HepG2 (cell line): Measurements from ENCODE around the gene LOC128125822.

Experiments
- GTF3A ChIP-seq: sonication (generic); formaldehyde crosslinking; conservative IDR thresholded peaks from 2 replicates; pipeline ENCODE4 v1.4.0; 2020; ENCODE audit warnings: mild to moderate bottlenecking, missing genetic modification reagents
- KDM6A ChIP-seq: IDR thresholded peaks from 2 replicates; pipeline ENCODE4 v1.6.1; 2016; ENCODE audit warnings: low read depth
- KMT2B ChIP-seq: IDR thresholded peaks from 2 replicates; pipeline ENCODE4 v1.6.1; 2016; ENCODE audit warnings: missing genetic modification reagents, missing compliant biosample characterization
- MAX ChIP-seq: IDR thresholded peaks from 2 replicates; pipeline ENCODE4 v1.6.1; 2012; ENCODE audit warnings: inconsistent platforms
- MYPOP ChIP-seq: sonication (generic); formaldehyde crosslinking; IDR thresholded peaks from 2 replicates; pipeline ENCODE4 v1.8.1; 2023; ENCODE audit warnings: mild to moderate bottlenecking, moderate library complexity, missing genetic modification reagents
- RXRA ChIP-seq: sonication (generic); formaldehyde crosslinking; IDR thresholded peaks from 2 replicates; pipeline ENCODE4 v1.5.1; 2020; ENCODE audit warnings: missing genetic modification reagents
- SALL1 ChIP-seq: sonication (generic); formaldehyde crosslinking; IDR thresholded peaks from 2 replicates; pipeline ENCODE4 v1.8.0; 2022; ENCODE audit warnings: mild to moderate bottlenecking, missing genetic modification reagents
- SAP130 ChIP-seq: IDR thresholded peaks from 2 replicates; pipeline ENCODE4 v1.6.1; 2016; ENCODE audit warnings: low read depth
- ZNF292 ChIP-seq: sonication (generic); formaldehyde crosslinking; IDR thresholded peaks from 2 replicates; pipeline ENCODE4 v1.8.1; 2022; ENCODE audit warnings: mild to moderate bottlenecking, low read depth, missing genetic modification reagents, borderline replicate concordance
- ZNF337 ChIP-seq: sonication (generic); formaldehyde crosslinking; IDR thresholded peaks from 2 replicates; pipeline ENCODE4 v1.5.1; 2020; ENCODE audit warnings: missing genetic modification reagents, low read depth, mild to moderate bottlenecking, borderline replicate concordance
- ZNF362 ChIP-seq: sonication (generic); formaldehyde crosslinking; IDR thresholded peaks from 2 replicates; pipeline ENCODE4 v1.4.0; 2020; ENCODE audit warnings: missing genetic modification reagents, mild to moderate bottlenecking, borderline replicate concordance
- ZNF547 ChIP-seq: sonication (generic); formaldehyde crosslinking; IDR thresholded peaks from 2 replicates; pipeline ENCODE4 v1.5.1; 2020; ENCODE audit warnings: mild to moderate bottlenecking, missing genetic modification reagents
- ZNF770 ChIP-seq: sonication (generic); formaldehyde crosslinking; IDR thresholded peaks from 2 replicates; pipeline ENCODE4 v1.5.0; 2020; ENCODE audit warnings: mild to moderate bottlenecking, missing genetic modification reagents
- ZSCAN25 ChIP-seq: sonication (generic); formaldehyde crosslinking; IDR thresholded peaks from 2 replicates; pipeline ENCODE4 v1.8.0; 2022; ENCODE audit warnings: mild to moderate bottlenecking, missing genetic modification reagents
- ZSCAN29 ChIP-seq: sonication (generic); formaldehyde crosslinking; conservative IDR thresholded peaks from 2 replicates; pipeline ENCODE4 v1.4.0; 2020; ENCODE audit warnings: mild to moderate bottlenecking, missing genetic modification reagents
- TF ChIP-seq, protein P1 (sequence below): sonication (generic); formaldehyde crosslinking; IDR thresholded peaks from 2 replicates; pipeline ENCODE4 v1.5.1; 2020; ENCODE audit warnings: mild to moderate bottlenecking, missing genetic modification reagents, borderline replicate concordance
- TF ChIP-seq, protein P2 (sequence below), 2 experiments: sonication (generic) in 1 of 2; formaldehyde crosslinking in 1 of 2; IDR thresholded peaks; 2 replicates each; pipeline versions ENCODE4 v1.4.0 to v1.6.1; 2018 to 2020; ENCODE audit warnings: missing genetic modification reagents in 2 of 2, borderline replicate concordance in 1 of 2, low read depth in 1 of 2, mild to moderate bottlenecking in 1 of 2, missing biosample characterization in 1 of 2

Gene LOC128125822

GRCh38 chr6:63522911-63523287 lies 49.4 kb upstream of the LOC128125822 start (continued):
- TF ChIP-seq ZNF362 (CRISPR knock-in tag) (peak; percentile 2; the same call in 1 of the 2 replicates), ZSCAN25 (CRISPR knock-in tag) (0 out of 2 replicates have a peak, but pooled peaks have one; percentile 43), ZNF547 (CRISPR knock-in tag) (0 out of 2 replicates have a peak, but pooled peaks have one; percentile 28), GTF3A (CRISPR knock-in tag) (peak; percentile 78; the same call in 1 of the 2 replicates), ZNF337 (CRISPR knock-in tag) (peak; percentile 67; the same call in 1 of the 2 replicates), RXRA (CRISPR knock-in tag) (0 out of 2 replicates have a peak, but pooled peaks have one; percentile 41), KDM6A (CRISPR knock-in tag) (peak; percentile 4; the same call in 1 of the 2 replicates), MYPOP (CRISPR knock-in tag) (0 out of 2 replicates have a peak, but pooled peaks have one; percentile 16), ZNF292 (CRISPR knock-in tag) (0 out of 2 replicates have a peak, but pooled peaks have one; percentile 50), ZNF770 (CRISPR knock-in tag) (peak; percentile 87), SALL1 (0 out of 2 replicates have a peak, but pooled peaks have one; percentile 40), ZSCAN29 (CRISPR knock-in tag) (peak; percentile 67; the same call in 1 of the 2 replicates), KMT2B (peak; percentile 18; the same call in 1 of the 2 replicates), SAP130 (0 out of 2 replicates have a peak, but pooled peaks have one; percentile 7), MAX (peak; percentile 1; the same call in 1 of the 2 replicates)
- TF ChIP-seq, protein P1, sequence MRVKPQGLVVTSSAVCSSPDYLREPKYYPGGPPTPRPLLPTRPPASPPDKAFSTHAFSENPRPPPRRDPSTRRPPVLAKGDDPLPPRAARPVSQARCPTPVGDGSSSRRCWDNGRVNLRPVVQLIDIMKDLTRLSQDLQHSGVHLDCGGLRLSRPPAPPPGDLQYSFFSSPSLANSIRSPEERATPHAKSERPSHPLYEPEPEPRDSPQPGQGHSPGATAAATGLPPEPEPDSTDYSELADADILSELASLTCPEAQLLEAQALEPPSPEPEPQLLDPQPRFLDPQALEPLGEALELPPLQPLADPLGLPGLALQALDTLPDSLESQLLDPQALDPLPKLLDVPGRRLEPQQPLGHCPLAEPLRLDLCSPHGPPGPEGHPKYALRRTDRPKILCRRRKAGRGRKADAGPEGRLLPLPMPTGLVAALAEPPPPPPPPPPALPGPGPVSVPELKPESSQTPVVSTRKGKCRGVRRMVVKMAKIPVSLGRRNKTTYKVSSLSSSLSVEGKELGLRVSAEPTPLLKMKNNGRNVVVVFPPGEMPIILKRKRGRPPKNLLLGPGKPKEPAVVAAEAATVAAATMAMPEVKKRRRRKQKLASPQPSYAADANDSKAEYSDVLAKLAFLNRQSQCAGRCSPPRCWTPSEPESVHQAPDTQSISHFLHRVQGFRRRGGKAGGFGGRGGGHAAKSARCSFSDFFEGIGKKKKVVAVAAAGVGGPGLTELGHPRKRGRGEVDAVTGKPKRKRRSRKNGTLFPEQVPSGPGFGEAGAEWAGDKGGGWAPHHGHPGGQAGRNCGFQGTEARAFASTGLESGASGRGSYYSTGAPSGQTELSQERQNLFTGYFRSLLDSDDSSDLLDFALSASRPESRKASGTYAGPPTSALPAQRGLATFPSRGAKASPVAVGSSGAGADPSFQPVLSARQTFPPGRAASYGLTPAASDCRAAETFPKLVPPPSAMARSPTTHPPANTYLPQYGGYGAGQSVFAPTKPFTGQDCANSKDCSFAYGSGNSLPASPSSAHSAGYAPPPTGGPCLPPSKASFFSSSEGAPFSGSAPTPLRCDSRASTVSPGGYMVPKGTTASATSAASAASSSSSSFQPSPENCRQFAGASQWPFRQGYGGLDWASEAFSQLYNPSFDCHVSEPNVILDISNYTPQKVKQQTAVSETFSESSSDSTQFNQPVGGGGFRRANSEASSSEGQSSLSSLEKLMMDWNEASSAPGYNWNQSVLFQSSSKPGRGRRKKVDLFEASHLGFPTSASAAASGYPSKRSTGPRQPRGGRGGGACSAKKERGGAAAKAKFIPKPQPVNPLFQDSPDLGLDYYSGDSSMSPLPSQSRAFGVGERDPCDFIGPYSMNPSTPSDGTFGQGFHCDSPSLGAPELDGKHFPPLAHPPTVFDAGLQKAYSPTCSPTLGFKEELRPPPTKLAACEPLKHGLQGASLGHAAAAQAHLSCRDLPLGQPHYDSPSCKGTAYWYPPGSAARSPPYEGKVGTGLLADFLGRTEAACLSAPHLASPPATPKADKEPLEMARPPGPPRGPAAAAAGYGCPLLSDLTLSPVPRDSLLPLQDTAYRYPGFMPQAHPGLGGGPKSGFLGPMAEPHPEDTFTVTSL (CRISPR knock-in tag): peak; percentile 14; the same call in 1 of the 2 replicates
- TF ChIP-seq, protein P2, sequence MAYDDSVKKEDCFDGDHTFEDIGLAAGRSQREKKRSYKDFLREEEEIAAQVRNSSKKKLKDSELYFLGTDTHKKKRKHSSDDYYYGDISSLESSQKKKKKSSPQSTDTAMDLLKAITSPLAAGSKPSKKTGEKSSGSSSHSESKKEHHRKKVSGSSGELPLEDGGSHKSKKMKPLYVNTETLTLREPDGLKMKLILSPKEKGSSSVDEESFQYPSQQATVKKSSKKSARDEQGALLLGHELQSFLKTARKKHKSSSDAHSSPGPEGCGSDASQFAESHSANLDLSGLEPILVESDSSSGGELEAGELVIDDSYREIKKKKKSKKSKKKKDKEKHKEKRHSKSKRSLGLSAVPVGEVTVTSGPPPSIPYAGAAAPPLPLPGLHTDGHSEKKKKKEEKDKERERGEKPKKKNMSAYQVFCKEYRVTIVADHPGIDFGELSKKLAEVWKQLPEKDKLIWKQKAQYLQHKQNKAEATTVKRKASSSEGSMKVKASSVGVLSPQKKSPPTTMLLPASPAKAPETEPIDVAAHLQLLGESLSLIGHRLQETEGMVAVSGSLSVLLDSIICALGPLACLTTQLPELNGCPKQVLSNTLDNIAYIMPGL (CRISPR knock-in tag; IDR thresholded peaks at IDR 0.05; ENCODE audit: borderline replicate concordance in 1 of 2, low read depth in 1 of 2): peak in 1 of 2 experiments; percentile 22; a peak in 1 of 4 replicates
